Adipocyte (in vitro differentiated cells): ENCODE data around the gene CAMTA1.
A peak's percentile ranks its signal among the peaks of the same experiment; 100 is the strongest.

ENCODE experiments used
- DNase-seq: peaks from one replicate; pipeline ENCODE4 v3.0.0-alpha.2; 2015; ENCODE audit warnings: low read depth
- H3K27me3 ChIP-seq: replicated peaks from 2 replicates; pipeline ENCODE4 v1.7.0; 2013; ENCODE audit warnings: mild to moderate bottlenecking, low read length, moderate library complexity; ENCODE audit not compliant: control insufficient read depth, insufficient read depth
- H3K36me3 ChIP-seq: 2 replicates; pipeline ENCODE4 v1.7.0; 2013; ENCODE audit warnings: low read length, mild to moderate bottlenecking, moderate library complexity; ENCODE audit not compliant: control insufficient read depth, insufficient read depth, severe bottlenecking
- H3K4me1 ChIP-seq: 2 replicates; pipeline ENCODE4 v1.7.0; 2013; ENCODE audit warnings: mild to moderate bottlenecking, low read length, moderate library complexity; ENCODE audit not compliant: control insufficient read depth, insufficient read depth
- H3K4me3 ChIP-seq: 2 replicates; pipeline ENCODE4 v1.7.0; 2013; ENCODE audit warnings: mild to moderate bottlenecking, low read length, moderate library complexity
- H3K9ac ChIP-seq: 2 replicates; pipeline ENCODE4 v1.7.0; 2013; ENCODE audit warnings: mild to moderate bottlenecking, low read length, moderate library complexity
- H3K9me3 ChIP-seq: 2 replicates; pipeline ENCODE4 v1.7.0; 2013; ENCODE audit warnings: mild to moderate bottlenecking, low read length, moderate library complexity; ENCODE audit not compliant: control insufficient read depth

CAMTA1 gene

GRCh38 chr1:7640920-7641585 lies 855.8 kb downstream of the CAMTA1 start:
- H3K27me3 ChIP-seq: peaks cover 21% of the 10 kb centered on the region
- peaks cover 4% of the 10 kb centered on the region for H3K9me3 ChIP-seq
- no peak overlapping the region for H3K9ac ChIP-seq
- DNase-seq: no peak
- H3K4me1 ChIP-seq: no peaks in the 10 kb centered on the region
- H3K36me3 ChIP-seq: no peaks in the 10 kb centered on the region
- H3K4me3 ChIP-seq: no peak overlapping the region

- no peak overlapping the region for H3K4me3 ChIP-seq
- peaks cover 21% of the 10 kb centered on the region for H3K27me3 ChIP-seq
- peaks cover 4% of the 10 kb centered on the region for H3K9me3 ChIP-seq
- no peaks in the 10 kb centered on the region for H3K4me1 ChIP-seq
- no peak overlapping the region for H3K9ac ChIP-seq
- no peak for DNase-seq
- no peaks in the 10 kb centered on the region for H3K36me3 ChIP-seq
These were observed 856.5 kb downstream of the CAMTA1 start for GRCh38 chr1:7641587-7642417.

GRCh38 chr1:7642418-7642704 lies 857.1 kb downstream of the CAMTA1 start:
- H3K9ac ChIP-seq: no peak overlapping the region
- no peak for DNase-seq
- no peaks in the 10 kb centered on the region for H3K4me1 ChIP-seq
- peaks cover 21% of the 10 kb centered on the region for H3K27me3 ChIP-seq
- H3K9me3 ChIP-seq: peaks cover 4% of the 10 kb centered on the region
- no peaks in the 10 kb centered on the region for H3K36me3 ChIP-seq
- H3K4me3 ChIP-seq: no peak overlapping the region

GRCh38 chr1:7642781-7643529 lies 857.7 kb downstream of the CAMTA1 start:
- H3K36me3 ChIP-seq: no peaks in the 10 kb centered on the region
- DNase-seq: peak; percentile 7

GRCh38 chr1:7643530-7643929 lies 858.3 kb downstream of the CAMTA1 start:
- Histone ChIP-seq H3K9me3 (peaks cover 4% of the 10 kb centered on the region), H3K36me3 (no peaks in the 10 kb centered on the region), H3K9ac (no peak overlapping the region), H3K4me3 (no peak overlapping the region), H3K4me1 (no peaks in the 10 kb centered on the region), H3K27me3 (peaks cover 31% of the 10 kb centered on the region)
- DNase-seq: no peak

More at GRCh38 chr1:7642781-7643529, 857.7 kb downstream of the CAMTA1 start:
- peaks cover 4% of the 10 kb centered on the region for H3K9me3 ChIP-seq
- no peak overlapping the region for H3K9ac ChIP-seq
- no peak overlapping the region for H3K4me3 ChIP-seq
- H3K4me1 ChIP-seq: no peaks in the 10 kb centered on the region
- peaks cover 26% of the 10 kb centered on the region for H3K27me3 ChIP-seq

- H3K4me3 ChIP-seq: no peak overlapping the region
- peaks cover 37% of the 10 kb centered on the region for H3K27me3 ChIP-seq
- no peak for DNase-seq
- peaks cover 4% of the 10 kb centered on the region for H3K9me3 ChIP-seq
- H3K4me1 ChIP-seq: no peaks in the 10 kb centered on the region
- no peaks in the 10 kb centered on the region for H3K36me3 ChIP-seq
- no peak overlapping the region for H3K9ac ChIP-seq
These were observed 858.8 kb downstream of the CAMTA1 start for GRCh38 chr1:7644086-7644485.

GRCh38 chr1:7644961-7645750 lies 859.9 kb downstream of the CAMTA1 start:
- Histone ChIP-seq H3K36me3 (no peaks in the 10 kb centered on the region), H3K9ac (no peak overlapping the region), H3K4me1 (no peaks in the 10 kb centered on the region), H3K4me3 (no peak overlapping the region), H3K9me3 (peaks cover 4% of the 10 kb centered on the region), H3K27me3 (peaks cover 47% of the 10 kb centered on the region)
- no peak for DNase-seq

GRCh38 chr1:7645751-7646048 lies 860.4 kb downstream of the CAMTA1 start:
- Histone ChIP-seq H3K4me3 (no peak overlapping the region), H3K4me1 (no peaks in the 10 kb centered on the region), H3K9ac (no peak overlapping the region), H3K36me3 (no peaks in the 10 kb centered on the region), H3K27me3 (peaks cover 50% of the 10 kb centered on the region), H3K9me3 (peaks cover 4% of the 10 kb centered on the region)
- DNase-seq: no peak

- Histone ChIP-seq H3K9me3 (peaks cover 4% of the 10 kb centered on the region), H3K4me3 (no peak overlapping the region), H3K9ac (no peak overlapping the region), H3K27me3 (peaks cover 50% of the 10 kb centered on the region), H3K4me1 (no peaks in the 10 kb centered on the region), H3K36me3 (no peaks in the 10 kb centered on the region)
- DNase-seq: no peak
These were observed 860.9 kb downstream of the CAMTA1 start for GRCh38 chr1:7646164-7646563.

- H3K36me3 ChIP-seq: no peaks in the 10 kb centered on the region
- no peaks in the 10 kb centered on the region for H3K4me1 ChIP-seq
- H3K9ac ChIP-seq: no peak overlapping the region
- DNase-seq: peak; percentile 85
- peaks cover 54% of the 10 kb centered on the region for H3K27me3 ChIP-seq
- H3K4me3 ChIP-seq: no peak overlapping the region
- H3K9me3 ChIP-seq: peaks cover 4% of the 10 kb centered on the region
These were observed 862.0 kb downstream of the CAMTA1 start for GRCh38 chr1:7646981-7647901.
